Neutrophil (primary cell): Measurements from ENCODE around the gene MS4A15.

ENCODE experiments used
- H3K27ac ChIP-seq: fragments of 200-600 bp; sonication (generic); 2 replicates; pipeline ENCODE4 v1.5.1; 2016; ENCODE audit warnings: mild to moderate bottlenecking, moderate library complexity
- H3K27me3 ChIP-seq: fragments of 200-600 bp; sonication (generic); 2 replicates; pipeline ENCODE4 v1.6.0; 2016; ENCODE audit warnings: mild to moderate bottlenecking
- H3K36me3 ChIP-seq: fragments of 200-600 bp; sonication (generic); 2 replicates; pipeline ENCODE4 v1.5.1; 2017
- H3K4me1 ChIP-seq, 2 experiments: fragments of 200-600 bp in 1 of 2; sonication (generic) in 1 of 2; 1 replicate in 1 of 2; 2 replicates in 1 of 2; pipeline versions ENCODE4 v1.5.1 to v1.6.1; 2013 to 2016; ENCODE audit warnings: low read depth in 1 of 2, low read length in 1 of 2, mild to moderate bottlenecking in 1 of 2, moderate library complexity in 1 of 2; ENCODE audit not compliant: control insufficient read depth in 1 of 2, insufficient read depth in 1 of 2
- H3K4me3 ChIP-seq, 2 experiments: fragments of 200-600 bp in 1 of 2; sonication (generic) in 1 of 2; 1 replicate in 1 of 2; 2 replicates in 1 of 2; pipeline ENCODE4 v1.5.1; 2013 to 2016; ENCODE audit warnings: low read depth in 1 of 2, low read length in 1 of 2, mild to moderate bottlenecking in 1 of 2, moderate library complexity in 1 of 2
- H3K9me3 ChIP-seq: fragments of 200-600 bp; sonication (generic); 2 replicates; pipeline ENCODE4 v1.5.1; 2016
- CTCF ChIP-seq: fragments of 200-600 bp; sonication (generic); IDR thresholded peaks from 2 replicates; pipeline ENCODE4 v1.5.1; 2016; ENCODE audit warnings: antibody characterized with exemption

The MS4A15 gene

GRCh38 chr11:60768202-60768601 is 11.5 kb downstream of the MS4A15 start:
- Histone ChIP-seq H3K4me1 (no peaks in the 10 kb centered on the region), H3K36me3 (no peaks in the 10 kb centered on the region), H3K27me3 (peaks cover 10% of the 10 kb centered on the region), H3K27ac (no peak overlapping the region), H3K4me3 (no peak overlapping the region), H3K9me3 (no peaks in the 10 kb centered on the region)
- no peak for TF ChIP-seq CTCF

- H3K9me3 ChIP-seq: no peaks in the 10 kb centered on the region
- H3K36me3 ChIP-seq: no peaks in the 10 kb centered on the region
- H3K4me3 ChIP-seq: no peak overlapping the region
- peaks cover 10% of the 10 kb centered on the region for H3K27me3 ChIP-seq
- no peak for TF ChIP-seq CTCF
- no peak overlapping the region for H3K27ac ChIP-seq
- no peaks in the 10 kb centered on the region for H3K4me1 ChIP-seq
These were observed 12.6 kb downstream of the MS4A15 start for GRCh38 chr11:60769273-60769672.

- Histone ChIP-seq H3K4me1 (no peaks in the 10 kb centered on the region), H3K27me3 (peaks cover 10% of the 10 kb centered on the region), H3K4me3 (no peak overlapping the region), H3K9me3 (no peaks in the 10 kb centered on the region), H3K36me3 (no peaks in the 10 kb centered on the region), H3K27ac (no peak overlapping the region)
- no peak for TF ChIP-seq CTCF
These were observed 13.1 kb downstream of the MS4A15 start for GRCh38 chr11:60769811-60770210.

GRCh38 chr11:60771146-60771545 is 14.5 kb downstream of the MS4A15 start:
- Histone ChIP-seq H3K27me3 (peaks cover 10% of the 10 kb centered on the region), H3K9me3 (no peaks in the 10 kb centered on the region), H3K36me3 (no peaks in the 10 kb centered on the region), H3K4me3 (no peak overlapping the region), H3K27ac (no peak overlapping the region), H3K4me1 (no peaks in the 10 kb centered on the region)
- no peak for TF ChIP-seq CTCF

- no peaks in the 10 kb centered on the region for H3K36me3 ChIP-seq
- H3K9me3 ChIP-seq: no peaks in the 10 kb centered on the region
- H3K27me3 ChIP-seq: peaks cover 6% of the 10 kb centered on the region
- H3K27ac ChIP-seq: no peak overlapping the region
- no peak for TF ChIP-seq CTCF
- no peak overlapping the region for H3K4me3 ChIP-seq
- H3K4me1 ChIP-seq: no peaks in the 10 kb centered on the region
These were observed 15.3 kb downstream of the MS4A15 start for GRCh38 chr11:60771879-60772525.
